H1 (cell line): ENCODE data around the gene EVX2. TPM values are rescaled to one million over a fixed set of nuclear protein-coding genes. Genes with fewer than 3 reads are reported as not detected.

Source experiments
- CBX8 ChIP-seq: fragments of 300-800, 300-1000 bp; sonication (generic); IDR thresholded peaks from 2 replicates; pipeline ENCODE4 v1.7.1; 2016; ENCODE audit warnings: low read depth, low read length, borderline replicate concordance
- GABPA ChIP-seq: IDR thresholded peaks from 2 replicates; pipeline ENCODE4 v1.6.1; 2011; ENCODE audit warnings: mild to moderate bottlenecking, low read length, moderate library complexity, borderline replicate concordance; ENCODE audit not compliant: insufficient read depth
- KDM4A ChIP-seq: IDR thresholded peaks from one replicate; pipeline ENCODE4 v1.7.1; 2012; ENCODE audit warnings: low read depth, mild to moderate bottlenecking, moderate library complexity, low read length, inconsistent platforms; ENCODE audit not compliant: severe bottlenecking
- NANOG ChIP-seq: IDR thresholded peaks from 2 replicates; pipeline ENCODE4 v1.6.1; 2011; ENCODE audit warnings: low read length, low read depth, mild to moderate bottlenecking, inconsistent platforms; ENCODE audit not compliant: insufficient read depth, poor library complexity, severe bottlenecking
- SP2 ChIP-seq: IDR thresholded peaks from 2 replicates; pipeline ENCODE4 v1.6.1; 2012; ENCODE audit warnings: mild to moderate bottlenecking, low read length, inconsistent platforms
- polyA plus RNA-seq, 7 experiments: library from polyadenylated mRNA; depleted of rRNA in 3 of 7; stranded (reverse) in 5 of 7; unstranded in 2 of 7; fragments of >200 nt in 5 of 7; fragments of 200-250 nt in 2 of 7; gene quantifications; 1 replicate in 5 of 7; 2 replicates in 1 of 7; 4 replicates in 1 of 7; pipeline versions ENCODE4 v1.2.1 to v1.2.3, GENCODE V29; 2011 to 2013; ENCODE audit warnings: missing spikeins in 2 of 7, mixed read lengths in 2 of 7
- total RNA-seq: library from RNA; stranded (reverse); fragmentation: NEBNext Ultra II Directional; extraction: Animal tissue kit (Norgen Biotek cat#: 25700); gene quantifications from 2 replicates; pipeline ENCODE4 v1.2.1, GENCODE V29; 2021
- TF ChIP-seq, protein P1 (sequence below): fragments of 300-600 bp; sonication (generic); IDR thresholded peaks from 2 replicates; pipeline ENCODE4 v1.7.1; 2012; ENCODE audit warnings: low read length, moderate library complexity, mild to moderate bottlenecking, inconsistent platforms; ENCODE audit not compliant: insufficient replicate concordance

EVX2 gene
- total and polyA plus RNA-seq, 2 of the 8 experiments (the other 6 are each of a cell fraction or from before 2014, with no cell fraction given) = not detected

DNA sequence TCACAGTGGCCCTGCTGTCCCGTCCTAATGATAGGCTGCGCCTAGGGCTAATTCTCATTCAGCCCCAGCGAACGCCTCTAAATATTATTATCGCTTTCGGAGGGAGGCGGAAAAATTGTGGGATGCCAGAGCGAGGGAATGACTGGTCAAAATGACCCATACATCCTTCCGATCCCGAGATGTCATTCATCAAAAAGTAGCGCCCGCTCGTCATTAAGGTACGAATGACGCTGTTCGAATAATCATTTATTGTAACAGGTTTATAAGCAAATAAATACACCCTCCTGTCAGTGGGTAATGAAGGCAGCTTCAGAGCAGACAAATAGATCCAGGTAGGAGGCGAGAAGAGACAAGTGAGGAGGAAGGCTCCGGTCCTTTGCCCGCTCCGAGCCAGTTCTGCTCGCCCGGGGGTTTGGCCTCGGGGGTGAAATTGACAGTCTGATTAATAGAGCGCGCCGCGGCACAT, at the start of gene EVX2 (continued):
- TF ChIP-seq, protein P1, sequence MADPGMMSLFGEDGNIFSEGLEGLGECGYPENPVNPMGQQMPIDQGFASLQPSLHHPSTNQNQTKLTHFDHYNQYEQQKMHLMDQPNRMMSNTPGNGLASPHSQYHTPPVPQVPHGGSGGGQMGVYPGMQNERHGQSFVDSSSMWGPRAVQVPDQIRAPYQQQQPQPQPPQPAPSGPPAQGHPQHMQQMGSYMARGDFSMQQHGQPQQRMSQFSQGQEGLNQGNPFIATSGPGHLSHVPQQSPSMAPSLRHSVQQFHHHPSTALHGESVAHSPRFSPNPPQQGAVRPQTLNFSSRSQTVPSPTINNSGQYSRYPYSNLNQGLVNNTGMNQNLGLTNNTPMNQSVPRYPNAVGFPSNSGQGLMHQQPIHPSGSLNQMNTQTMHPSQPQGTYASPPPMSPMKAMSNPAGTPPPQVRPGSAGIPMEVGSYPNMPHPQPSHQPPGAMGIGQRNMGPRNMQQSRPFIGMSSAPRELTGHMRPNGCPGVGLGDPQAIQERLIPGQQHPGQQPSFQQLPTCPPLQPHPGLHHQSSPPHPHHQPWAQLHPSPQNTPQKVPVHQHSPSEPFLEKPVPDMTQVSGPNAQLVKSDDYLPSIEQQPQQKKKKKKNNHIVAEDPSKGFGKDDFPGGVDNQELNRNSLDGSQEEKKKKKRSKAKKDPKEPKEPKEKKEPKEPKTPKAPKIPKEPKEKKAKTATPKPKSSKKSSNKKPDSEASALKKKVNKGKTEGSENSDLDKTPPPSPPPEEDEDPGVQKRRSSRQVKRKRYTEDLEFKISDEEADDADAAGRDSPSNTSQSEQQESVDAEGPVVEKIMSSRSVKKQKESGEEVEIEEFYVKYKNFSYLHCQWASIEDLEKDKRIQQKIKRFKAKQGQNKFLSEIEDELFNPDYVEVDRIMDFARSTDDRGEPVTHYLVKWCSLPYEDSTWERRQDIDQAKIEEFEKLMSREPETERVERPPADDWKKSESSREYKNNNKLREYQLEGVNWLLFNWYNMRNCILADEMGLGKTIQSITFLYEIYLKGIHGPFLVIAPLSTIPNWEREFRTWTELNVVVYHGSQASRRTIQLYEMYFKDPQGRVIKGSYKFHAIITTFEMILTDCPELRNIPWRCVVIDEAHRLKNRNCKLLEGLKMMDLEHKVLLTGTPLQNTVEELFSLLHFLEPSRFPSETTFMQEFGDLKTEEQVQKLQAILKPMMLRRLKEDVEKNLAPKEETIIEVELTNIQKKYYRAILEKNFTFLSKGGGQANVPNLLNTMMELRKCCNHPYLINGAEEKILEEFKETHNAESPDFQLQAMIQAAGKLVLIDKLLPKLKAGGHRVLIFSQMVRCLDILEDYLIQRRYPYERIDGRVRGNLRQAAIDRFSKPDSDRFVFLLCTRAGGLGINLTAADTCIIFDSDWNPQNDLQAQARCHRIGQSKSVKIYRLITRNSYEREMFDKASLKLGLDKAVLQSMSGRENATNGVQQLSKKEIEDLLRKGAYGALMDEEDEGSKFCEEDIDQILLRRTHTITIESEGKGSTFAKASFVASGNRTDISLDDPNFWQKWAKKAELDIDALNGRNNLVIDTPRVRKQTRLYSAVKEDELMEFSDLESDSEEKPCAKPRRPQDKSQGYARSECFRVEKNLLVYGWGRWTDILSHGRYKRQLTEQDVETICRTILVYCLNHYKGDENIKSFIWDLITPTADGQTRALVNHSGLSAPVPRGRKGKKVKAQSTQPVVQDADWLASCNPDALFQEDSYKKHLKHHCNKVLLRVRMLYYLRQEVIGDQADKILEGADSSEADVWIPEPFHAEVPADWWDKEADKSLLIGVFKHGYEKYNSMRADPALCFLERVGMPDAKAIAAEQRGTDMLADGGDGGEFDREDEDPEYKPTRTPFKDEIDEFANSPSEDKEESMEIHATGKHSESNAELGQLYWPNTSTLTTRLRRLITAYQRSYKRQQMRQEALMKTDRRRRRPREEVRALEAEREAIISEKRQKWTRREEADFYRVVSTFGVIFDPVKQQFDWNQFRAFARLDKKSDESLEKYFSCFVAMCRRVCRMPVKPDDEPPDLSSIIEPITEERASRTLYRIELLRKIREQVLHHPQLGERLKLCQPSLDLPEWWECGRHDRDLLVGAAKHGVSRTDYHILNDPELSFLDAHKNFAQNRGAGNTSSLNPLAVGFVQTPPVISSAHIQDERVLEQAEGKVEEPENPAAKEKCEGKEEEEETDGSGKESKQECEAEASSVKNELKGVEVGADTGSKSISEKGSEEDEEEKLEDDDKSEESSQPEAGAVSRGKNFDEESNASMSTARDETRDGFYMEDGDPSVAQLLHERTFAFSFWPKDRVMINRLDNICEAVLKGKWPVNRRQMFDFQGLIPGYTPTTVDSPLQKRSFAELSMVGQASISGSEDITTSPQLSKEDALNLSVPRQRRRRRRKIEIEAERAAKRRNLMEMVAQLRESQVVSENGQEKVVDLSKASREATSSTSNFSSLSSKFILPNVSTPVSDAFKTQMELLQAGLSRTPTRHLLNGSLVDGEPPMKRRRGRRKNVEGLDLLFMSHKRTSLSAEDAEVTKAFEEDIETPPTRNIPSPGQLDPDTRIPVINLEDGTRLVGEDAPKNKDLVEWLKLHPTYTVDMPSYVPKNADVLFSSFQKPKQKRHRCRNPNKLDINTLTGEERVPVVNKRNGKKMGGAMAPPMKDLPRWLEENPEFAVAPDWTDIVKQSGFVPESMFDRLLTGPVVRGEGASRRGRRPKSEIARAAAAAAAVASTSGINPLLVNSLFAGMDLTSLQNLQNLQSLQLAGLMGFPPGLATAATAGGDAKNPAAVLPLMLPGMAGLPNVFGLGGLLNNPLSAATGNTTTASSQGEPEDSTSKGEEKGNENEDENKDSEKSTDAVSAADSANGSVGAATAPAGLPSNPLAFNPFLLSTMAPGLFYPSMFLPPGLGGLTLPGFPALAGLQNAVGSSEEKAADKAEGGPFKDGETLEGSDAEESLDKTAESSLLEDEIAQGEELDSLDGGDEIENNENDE = no peak
- peak; percentile 83; the same call in 1 of the 2 replicates for TF ChIP-seq CBX8
- TF ChIP-seq KDM4A = no peak
- no peak for TF ChIP-seq SP2
- no peak for TF ChIP-seq NANOG
- TF ChIP-seq GABPA = no peak
